H1 (cell line): Measurements from ENCODE around the gene LIPC. TPM values are rescaled to one million over a fixed set of nuclear protein-coding genes. Genes with fewer than 3 reads are reported as not detected.

ENCODE experiments used
- CTCF ChIA-PET: fragments of 300-600 bp; sonication (Branson Sonifier 250); formaldehyde crosslinking; loops from one replicate; lab custom pipeline; 2021; ENCODE audit not compliant: partially characterized antibody; lab: Charles Lee
- POLR2A ChIA-PET: fragments of 300-600 bp; sonication (Branson Sonifier 250); formaldehyde crosslinking; loops from one replicate; lab custom pipeline; 2021; ENCODE audit warnings: inconsistent platforms; ENCODE audit not compliant: partially characterized antibody; lab: Charles Lee
- DNase-seq, 2 experiments: peaks; one replicate each; pipeline versions ENCODE4 v3.0.0 to v3.0.0-alpha.2; 2010 to 2022; ENCODE audit warnings: low spot score in 2 of 2, low read depth in 1 of 2, mixed read lengths in 1 of 2
- FAIRE-seq: peaks from 2 replicates; lab custom pipeline; 2011; peaks lifted over from hg19 to GRCh38; lab: Jason Lieb, UNC
- H2AFZ ChIP-seq: 2 replicates; pipeline ENCODE4 v1.8.1; 2012; ENCODE audit warnings: low read length, inconsistent platforms
- H2AK5ac ChIP-seq: 2 replicates; pipeline ENCODE4 v1.6.1; 2013; ENCODE audit warnings: low read depth, low read length
- H2BK120ac ChIP-seq: replicated peaks from 2 replicates; pipeline ENCODE3; 2013; ENCODE audit warnings: low read depth, low read length, inconsistent platforms
- H2BK12ac ChIP-seq: 2 replicates; pipeline ENCODE4 v1.6.1; 2013; ENCODE audit warnings: low read depth, low read length
- H2BK15ac ChIP-seq: 2 replicates; pipeline ENCODE4 v1.6.1; 2013; ENCODE audit warnings: low read length
- H2BK20ac ChIP-seq: 2 replicates; pipeline ENCODE4 v1.6.1; 2013; ENCODE audit warnings: low read length
- H2BK5ac ChIP-seq: 2 replicates; pipeline ENCODE4 v1.6.1; 2013; ENCODE audit warnings: low read depth, low read length
- H3K14ac ChIP-seq: 2 replicates; pipeline ENCODE4 v1.6.1; 2013; ENCODE audit warnings: inconsistent platforms; ENCODE audit not compliant: insufficient read length
- H3K18ac ChIP-seq: 2 replicates; pipeline ENCODE4 v1.6.1; 2013; ENCODE audit warnings: low read length; ENCODE audit errors: extremely low read depth
- H3K23ac ChIP-seq: 2 replicates; pipeline ENCODE4 v1.6.1; 2013; ENCODE audit warnings: inconsistent platforms; ENCODE audit not compliant: insufficient read length
- H3K23me2 ChIP-seq: 2 replicates; pipeline ENCODE4 v1.6.1; 2013; ENCODE audit warnings: low read depth, low read length
- H3K27ac ChIP-seq: 2 replicates; pipeline ENCODE4 v1.6.1; 2011; ENCODE audit warnings: low read depth, low read length, inconsistent platforms
- H3K27me3 ChIP-seq, 4 experiments: replicated peaks in 1 of 4; 1 replicate in 1 of 4; 2 replicates in 3 of 4; pipeline versions ENCODE4 v1.6.1 to v1.8.1; 2011 to 2013; ENCODE audit warnings: low read length in 3 of 4, mild to moderate bottlenecking in 3 of 4, inconsistent platforms in 2 of 4, mixed read lengths in 2 of 4, moderate library complexity in 1 of 4; ENCODE audit not compliant: control insufficient read depth in 3 of 4, insufficient read depth in 3 of 4; ENCODE audit errors: extremely low read depth in 1 of 4
- H3K36me3 ChIP-seq, 4 experiments: 2 replicates each; pipeline versions ENCODE4 v1.6.1 to v1.8.1; 2011 to 2013; ENCODE audit warnings: mild to moderate bottlenecking in 4 of 4, low read length in 3 of 4, moderate library complexity in 2 of 4, control low read depth in 1 of 4, inconsistent platforms in 1 of 4; ENCODE audit not compliant: insufficient read depth in 4 of 4, control insufficient read depth in 2 of 4
- H3K4ac ChIP-seq: replicated peaks from 2 replicates; pipeline ENCODE3; 2013; ENCODE audit warnings: low read length, low read depth, mixed read lengths, inconsistent platforms; ENCODE audit not compliant: insufficient read length
- H3K4me1 ChIP-seq, 4 experiments: replicated peaks in 1 of 4; 1 replicate in 1 of 4; 2 replicates in 3 of 4; pipeline versions ENCODE4 v1.6.1 to v1.8.1; 2011 to 2013; ENCODE audit warnings: low read length in 3 of 4, inconsistent platforms in 2 of 4, mixed read lengths in 1 of 4; ENCODE audit not compliant: insufficient read depth in 4 of 4, control insufficient read depth in 3 of 4
- H3K4me2 ChIP-seq, 2 experiments: 2 replicates each; pipeline versions ENCODE4 v1.6.1 to v1.8.1; 2011 to 2013; ENCODE audit warnings: low read depth in 2 of 2, low read length in 2 of 2, control low read depth in 1 of 2, inconsistent platforms in 1 of 2, mild to moderate bottlenecking in 1 of 2; ENCODE audit not compliant: insufficient read depth in 1 of 2
- H3K4me3 ChIP-seq, 4 experiments: fragments of 200-600, 300-600 bp in 1 of 4; sonication (generic), shearing (Covaris generic), sonication (Bioruptor Twin) in 1 of 4; 2 replicates each; pipeline versions ENCODE4 v1.5.1 to v1.8.1; 2011 to 2016; ENCODE audit warnings: low read length in 4 of 4, low read depth in 3 of 4, control low read depth in 2 of 4, inconsistent platforms in 2 of 4, mild to moderate bottlenecking in 2 of 4, mixed read lengths in 1 of 4, moderate library complexity in 1 of 4; ENCODE audit not compliant: insufficient read depth in 2 of 4; ENCODE audit errors: extremely low read depth in 1 of 4
- H3K56ac ChIP-seq: replicated peaks from 2 replicates; pipeline ENCODE3; 2013; ENCODE audit warnings: low read depth, mild to moderate bottlenecking, mixed read lengths, low read length, inconsistent platforms; ENCODE audit not compliant: insufficient read length
- H3K79me1 ChIP-seq: 2 replicates; pipeline ENCODE4 v1.6.1; 2013; ENCODE audit warnings: low read depth, low read length, control low read depth
- H3K79me2 ChIP-seq, 2 experiments: 2 replicates each; pipeline versions ENCODE4 v1.6.1 to v1.8.1; 2012 to 2013; ENCODE audit warnings: low read length in 2 of 2, mild to moderate bottlenecking in 2 of 2, inconsistent platforms in 1 of 2; ENCODE audit not compliant: insufficient read depth in 2 of 2, control insufficient read depth in 1 of 2
- H3K9ac ChIP-seq, 4 experiments: replicated peaks in 1 of 4; 1 replicate in 1 of 4; 2 replicates in 3 of 4; pipeline versions ENCODE4 v1.6.1 to v1.8.1; 2011 to 2013; ENCODE audit warnings: low read depth in 3 of 4, low read length in 3 of 4, control low read depth in 2 of 4, mild to moderate bottlenecking in 2 of 4, moderate library complexity in 2 of 4, inconsistent platforms in 1 of 4; ENCODE audit errors: extremely low read depth in 1 of 4
- H3K9me3 ChIP-seq, 2 experiments: 2 replicates each; pipeline versions ENCODE4 v1.6.1 to v1.8.1; 2012 to 2013; ENCODE audit warnings: mild to moderate bottlenecking in 2 of 2, moderate library complexity in 2 of 2, control low read depth in 1 of 2, inconsistent platforms in 1 of 2, low read depth in 1 of 2, low read length in 1 of 2, mixed read lengths in 1 of 2; ENCODE audit not compliant: insufficient read depth in 2 of 2
- H4K20me1 ChIP-seq, 2 experiments: replicated peaks in 1 of 2; 2 replicates each; pipeline versions ENCODE3 to v1.8.1; 2011 to 2013; ENCODE audit warnings: inconsistent platforms in 2 of 2, low read length in 2 of 2, mild to moderate bottlenecking in 1 of 2; ENCODE audit not compliant: insufficient read depth in 2 of 2, control insufficient read depth in 1 of 2
- H4K5ac ChIP-seq: 2 replicates; pipeline ENCODE4 v1.6.1; 2013; ENCODE audit warnings: low read length, low read depth, mixed read lengths, inconsistent platforms; ENCODE audit not compliant: insufficient read length
- H4K8ac ChIP-seq: 2 replicates; pipeline ENCODE4 v1.8.0; 2013; ENCODE audit warnings: mild to moderate bottlenecking, moderate library complexity, low read length, inconsistent platforms; ENCODE audit not compliant: insufficient read depth; ENCODE audit errors: extremely low read depth
- H4K91ac ChIP-seq: replicated peaks from 2 replicates; pipeline ENCODE3; 2013; ENCODE audit warnings: low read length, mixed read lengths, inconsistent platforms; ENCODE audit not compliant: insufficient read length
- ASH2L ChIP-seq: fragments of 200-600, 300-600 bp; sonication (generic); IDR thresholded peaks from one replicate; pipeline ENCODE4 v1.7.1; 2017; ENCODE audit warnings: low read length
- CEBPB ChIP-seq: IDR thresholded peaks from 2 replicates; pipeline ENCODE4 v1.6.1; 2012; ENCODE audit warnings: low read depth, low read length
- CHD2 ChIP-seq: IDR thresholded peaks from 2 replicates; pipeline ENCODE4 v1.6.1; 2012; ENCODE audit warnings: low read length, improper control_type of control experiment
- JUN ChIP-seq: IDR thresholded peaks from 2 replicates; pipeline ENCODE4 v1.6.1; 2011; ENCODE audit warnings: low read depth, mild to moderate bottlenecking, improper control_type of control experiment, low read length
- MAFK ChIP-seq: IDR thresholded peaks from 2 replicates; pipeline ENCODE4 v1.6.1; 2012; ENCODE audit warnings: low read depth, mild to moderate bottlenecking, improper control_type of control experiment, low read length
- RFX5 ChIP-seq: IDR thresholded peaks from 2 replicates; pipeline ENCODE4 v1.6.1; 2011; ENCODE audit warnings: low read depth, low read length, improper control_type of control experiment, borderline replicate concordance
- SIN3A ChIP-seq, 2 experiments: IDR thresholded peaks in 1 of 2; conservative IDR thresholded peaks in 1 of 2; 2 replicates each; pipeline ENCODE4 v1.6.1; 2011 to 2012; ENCODE audit warnings: low read length in 2 of 2, improper control_type of control experiment in 1 of 2, low read depth in 1 of 2, mild to moderate bottlenecking in 1 of 2
- SUZ12 ChIP-seq: fragments of 200-600 bp; sonication (generic); IDR thresholded peaks from 2 replicates; pipeline ENCODE4 v1.6.1; 2012; ENCODE audit warnings: mild to moderate bottlenecking, inconsistent platforms, low read length, moderate library complexity, mixed read lengths
- TBP ChIP-seq: IDR thresholded peaks from 2 replicates; pipeline ENCODE4 v1.6.1; 2011; ENCODE audit warnings: low read depth, low read length, improper control_type of control experiment
- ZNF274 ChIP-seq: IDR thresholded peaks from 2 replicates; pipeline ENCODE4 v1.7.0; 2012; ENCODE audit warnings: low read length, borderline replicate concordance; ENCODE audit errors: extremely low read depth
- WGBS, 2 experiments: shearing (Covaris generic) in 1 of 2; methylation state at CpG; one replicate each; pipeline versions ENCODE4 v1.1.6 to v1.1.7; 2013 to 2015; ENCODE audit warnings: low lambda C conversion rate in 2 of 2, mixed read lengths in 2 of 2, inconsistent platforms in 1 of 2, low coverage in 1 of 2, missing lambda C conversion rate in 1 of 2; ENCODE audit not compliant: insufficient replicate concordance in 2 of 2, insufficient coverage in 1 of 2, insufficient read length in 1 of 2; ENCODE audit errors: extremely low coverage in 1 of 2, missing lambda C conversion rate in 1 of 2; 5-methylcytosine and 5-hydroxymethylcytosine counted together
- polyA plus RNA-seq, 7 experiments: library from polyadenylated mRNA; depleted of rRNA in 3 of 7; stranded (reverse) in 5 of 7; unstranded in 2 of 7; fragments of >200 nt in 5 of 7; fragments of 200-250 nt in 2 of 7; gene quantifications; 1 replicate in 5 of 7; 2 replicates in 1 of 7; 4 replicates in 1 of 7; pipeline versions ENCODE4 v1.2.1 to v1.2.3, GENCODE V29; 2011 to 2013; ENCODE audit warnings: missing spikeins in 2 of 7, mixed read lengths in 2 of 7
- total RNA-seq: library from RNA; stranded (reverse); fragmentation: NEBNext Ultra II Directional; extraction: Animal tissue kit (Norgen Biotek cat#: 25700); gene quantifications from 2 replicates; pipeline ENCODE4 v1.2.1, GENCODE V29; 2021
- TF ChIP-seq, protein P1 (sequence below): IDR thresholded peaks from 2 replicates; pipeline ENCODE4 v1.6.1; 2011; ENCODE audit warnings: low read depth, mild to moderate bottlenecking, low read length; ENCODE audit not compliant: insufficient read depth

The LIPC gene
- total and polyA plus RNA-seq, 2 of the 8 experiments (the other 6 are each of a cell fraction or from before 2014, with no cell fraction given), result not detected

GRCh38 chr15:58444658-58445332, 13.0 kb downstream of the LIPC start:
- DNase-seq, result no peak
- Histone ChIP-seq H4K5ac (no peak overlapping the region), H2BK20ac (0 out of 2 replicates have a peak overlapping the region, but pooled peaks have one; percentile 43), H3K9me3 (no peaks in the 10 kb centered on the region), H4K91ac (no peak overlapping the region), H3K14ac (no peak overlapping the region), H3K27ac (no peak overlapping the region), H4K20me1 (no peaks in the 10 kb centered on the region), H3K23me2 (no peaks in the 10 kb centered on the region), H3K4ac (no peak overlapping the region), H2BK15ac (no peak overlapping the region), H3K18ac (no peak overlapping the region; the same call in 1 of the 2 replicates), H4K8ac (no peak overlapping the region), H3K4me2 (no peak overlapping the region), H3K27me3 (no peaks in the 10 kb centered on the region), H3K23ac (no peak overlapping the region), H3K56ac (no peak overlapping the region), H3K4me3 (no peak overlapping the region), H2AFZ (peak overlapping the region; percentile 50), H2BK120ac (no peak overlapping the region), H2BK12ac (no peak overlapping the region), H3K4me1 (peaks cover 8 to 15% (median 11%) of the 10 kb centered on the region in 4 experiments), H3K36me3 (no peaks in the 10 kb centered on the region), H2AK5ac (no peak overlapping the region), H3K79me2 (no peaks in the 10 kb centered on the region), H3K79me1 (no peaks in the 10 kb centered on the region), H3K9ac (no peak overlapping the region), H2BK5ac (no peak overlapping the region)
- ChIA-PET POLR2A (no interaction called here), CTCF (interaction anchor here (1.0 kb wide), 1 partner anchor 1049 kb away, joined by 3 read pairs; no protein-coding TSS in a partner anchor)
- FAIRE-seq, result no peak
- TF ChIP-seq MAFK (no peak), TBP (no peak), CEBPB (no peak), RFX5 (no peak), SIN3A (conservative IDR thresholded peaks at IDR 0.05 in 1 of 2, IDR thresholded peaks at IDR 0.05 in 1 of 2; ENCODE audit: low read depth in 1 of 2, low read length in 2 of 2) (no peak), ZNF274 (no peak), JUN (no peak), ASH2L (no peak), SUZ12 (no peak), CHD2 (no peak)
- TF ChIP-seq, protein P1, sequence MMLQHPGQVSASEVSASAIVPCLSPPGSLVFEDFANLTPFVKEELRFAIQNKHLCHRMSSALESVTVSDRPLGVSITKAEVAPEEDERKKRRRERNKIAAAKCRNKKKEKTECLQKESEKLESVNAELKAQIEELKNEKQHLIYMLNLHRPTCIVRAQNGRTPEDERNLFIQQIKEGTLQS, result no peak
- 81% methylated on average over 11 of the region's 11 CpGs; no CpG with 5 or more reads in 1 of the 2 experiments for WGBS, 2 experiments
